NCI-H2227 (cell line): ENCODE measurements around the gene PDE3A.

Experiments used
- DNase-seq: peaks from one replicate; lab custom pipeline; 2025; ENCODE audit not compliant: unreplicated experiment; lab: John Stamatoyannopoulos, UW

The PDE3A gene

DNA sequence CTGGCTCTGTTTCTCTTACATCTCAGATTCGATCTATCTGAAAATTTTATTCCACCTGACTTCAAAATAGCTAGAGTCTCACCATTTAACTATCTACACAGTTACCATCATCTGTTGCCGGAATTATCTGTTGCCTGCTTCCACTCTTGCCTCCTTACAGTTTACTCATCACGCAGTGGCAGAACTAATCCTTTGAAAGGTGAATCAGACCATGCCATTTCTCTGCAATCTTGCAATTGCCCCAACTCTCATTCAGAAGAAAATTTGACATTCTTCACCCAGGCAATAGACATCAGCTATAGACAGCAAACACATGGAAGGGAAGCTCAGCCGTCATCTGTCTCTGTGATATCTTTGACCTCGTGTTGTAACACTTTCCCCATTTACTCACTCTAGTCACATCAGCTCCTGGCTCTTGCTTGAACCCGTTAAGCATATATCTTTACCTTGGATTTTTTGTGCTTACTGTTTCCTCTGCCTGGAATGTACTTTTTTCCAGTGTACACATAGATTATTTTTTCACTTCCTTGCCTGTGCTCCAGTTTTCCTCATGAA is 85.5 kb downstream of the PDE3A start:
- no peak for DNase-seq

DNA sequence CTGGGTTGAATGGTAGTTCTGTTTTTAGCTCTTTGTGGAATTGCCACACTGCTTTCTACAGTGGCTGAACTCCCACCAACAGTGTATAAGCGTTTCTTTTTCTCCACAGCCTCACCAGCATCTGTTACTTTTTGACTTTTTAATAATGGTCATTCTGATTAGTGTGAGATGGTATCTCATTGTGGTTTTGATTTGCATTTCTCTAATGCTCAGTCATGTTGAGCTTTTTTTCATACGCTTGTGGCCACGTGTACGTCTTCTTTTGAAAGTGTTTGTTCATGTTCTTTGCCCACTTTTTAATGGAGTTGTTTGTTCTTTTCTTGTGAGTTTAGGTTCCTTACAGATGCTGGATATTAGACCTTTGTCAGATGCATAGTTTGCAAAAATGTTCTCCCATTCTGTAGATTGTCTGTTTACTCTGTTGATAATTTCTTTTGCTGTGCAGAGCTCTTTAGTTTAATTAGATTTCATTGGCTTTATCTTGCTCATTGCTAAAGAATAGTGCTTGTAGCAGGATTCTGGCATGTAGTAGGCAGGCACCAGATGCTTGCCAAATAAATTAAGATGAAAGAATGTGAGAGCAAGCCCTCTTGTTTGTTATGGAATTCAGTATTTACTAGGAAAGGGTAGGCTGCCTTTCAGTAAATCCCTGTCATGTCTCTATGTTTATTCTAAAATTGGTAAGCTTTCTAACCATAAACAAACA is 86.8 kb downstream of the PDE3A start:
- no peak for DNase-seq

- DNase-seq = no peak
Measured at GRCh38 chr12:20457582-20457981, 89.2 kb downstream of the PDE3A start.

DNA sequence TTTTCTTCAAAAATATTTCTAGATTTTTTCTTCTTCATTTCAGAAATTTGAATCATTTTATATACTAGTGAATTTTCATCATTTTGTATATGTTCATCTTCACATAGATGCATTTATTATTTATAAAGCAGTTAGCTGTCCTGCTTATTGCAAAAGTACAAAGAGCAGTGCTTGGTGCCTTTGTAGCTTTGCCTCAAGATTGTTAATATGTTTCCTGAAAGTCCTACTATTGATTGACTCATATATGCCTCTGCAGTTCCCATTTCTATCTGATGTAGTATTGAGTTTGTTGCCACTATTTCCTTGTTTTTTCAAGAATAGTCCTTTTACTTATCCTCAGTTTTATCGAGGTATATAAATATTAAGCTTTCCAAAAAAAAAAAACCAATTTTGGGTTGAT is 89.7 kb downstream of the PDE3A start:
- no peak for DNase-seq

- no peak for DNase-seq
Measured at GRCh38 chr12:20459920-20460319, 91.6 kb downstream of the PDE3A start.

- DNase-seq = no peak
Measured at GRCh38 chr12:20460956-20461355, 92.6 kb downstream of the PDE3A start.

DNA sequence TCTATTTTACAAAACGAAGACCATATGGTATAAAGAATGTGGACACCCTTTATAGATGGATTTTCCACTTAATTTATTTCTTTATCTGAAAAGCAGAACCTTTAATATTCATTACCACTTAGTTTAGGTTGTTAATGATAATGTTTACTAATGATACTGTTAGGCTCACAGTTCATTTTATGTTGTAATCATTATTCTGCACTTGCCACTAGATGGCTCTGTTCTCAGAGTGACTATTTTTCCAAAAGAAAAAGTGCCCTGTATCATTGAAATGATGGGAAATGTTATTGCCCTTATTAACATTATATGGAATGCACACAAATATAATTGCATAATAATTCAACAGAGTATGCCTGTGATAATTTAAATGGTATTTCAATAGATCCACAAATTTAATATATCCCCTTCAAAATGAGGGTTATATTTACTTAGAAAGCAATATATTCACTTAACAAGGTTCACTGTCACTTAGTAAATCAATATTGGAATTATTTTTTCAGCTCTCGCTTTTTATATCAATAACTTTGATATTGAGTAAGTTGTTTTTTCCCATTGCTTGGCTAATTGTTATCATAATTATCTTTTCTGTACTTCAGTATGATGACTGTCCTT is 95.7 kb downstream of the PDE3A start:
- no peak for DNase-seq

GRCh38 chr12:20469300-20469699 is 101.0 kb downstream of the PDE3A start:
- DNase-seq = no peak

DNA sequence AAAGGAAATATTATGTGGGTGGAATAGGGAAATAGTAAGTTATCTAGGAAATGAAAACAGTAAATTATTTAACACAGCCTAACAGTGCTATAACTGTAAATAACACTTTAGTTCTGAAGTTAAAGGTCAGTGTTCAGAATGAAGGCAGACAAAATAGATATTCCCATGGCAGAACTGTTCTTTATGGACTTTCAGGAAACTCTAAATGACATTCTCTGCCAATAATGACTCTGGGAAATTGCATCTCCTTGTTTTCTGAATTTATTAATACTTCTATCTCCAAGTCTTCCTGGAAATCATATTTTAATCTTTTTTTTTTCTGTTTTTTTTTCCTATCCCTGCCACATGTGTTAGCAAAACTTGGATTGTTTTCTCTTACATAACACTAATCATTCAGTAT is 101.4 kb downstream of the PDE3A start:
- no peak for DNase-seq

GRCh38 chr12:20472102-20472782 is 103.9 kb downstream of the PDE3A start:
- DNase-seq = no peak

- DNase-seq = no peak
Measured at GRCh38 chr12:20473133-20473532, 104.8 kb downstream of the PDE3A start.

GRCh38 chr12:20474016-20474415 is 105.7 kb downstream of the PDE3A start:
- DNase-seq = no peak

- DNase-seq = no peak
Measured at GRCh38 chr12:20474443-20474842, 106.1 kb downstream of the PDE3A start.

DNA sequence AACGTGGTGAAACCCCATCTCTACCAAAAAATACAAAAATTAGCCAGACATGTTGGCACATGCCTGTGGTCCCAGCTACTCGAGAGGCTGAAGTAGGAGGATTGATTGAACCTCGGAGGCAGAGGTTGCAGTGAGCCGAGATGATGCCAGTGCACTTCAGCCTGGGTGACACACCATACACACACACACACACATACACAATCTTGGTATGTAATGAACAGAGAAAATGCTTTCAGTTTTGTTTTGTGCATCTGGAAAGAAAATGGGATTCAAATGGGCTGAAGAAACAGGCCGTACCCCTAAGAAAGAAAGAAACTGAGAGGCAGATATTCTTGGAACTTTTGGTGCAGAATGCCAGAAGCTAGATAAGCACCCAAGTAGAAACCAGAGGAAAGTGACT is 107.2 kb downstream of the PDE3A start:
- no peak for DNase-seq

DNA sequence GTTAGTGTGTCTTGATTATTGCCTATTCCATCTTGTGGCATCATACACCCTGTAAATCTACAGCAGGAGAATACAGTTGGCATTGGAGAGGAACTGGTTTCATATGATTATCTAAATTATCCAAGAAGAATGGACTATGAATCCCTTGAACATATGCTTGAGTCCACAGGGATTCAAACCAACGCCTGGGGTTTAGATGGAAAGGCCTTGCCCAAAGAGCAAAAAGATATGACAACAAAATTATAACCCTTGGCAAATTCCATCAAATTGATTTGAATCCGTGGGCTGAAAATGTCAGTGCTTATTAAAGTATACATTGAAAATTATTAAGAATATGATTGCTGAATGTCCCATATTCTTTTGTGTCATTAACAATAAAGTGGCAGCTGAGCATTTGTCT is 108.2 kb downstream of the PDE3A start:
- no peak for DNase-seq

GRCh38 chr12:20477255-20477654 is 108.9 kb downstream of the PDE3A start:
- no peak for DNase-seq

DNA sequence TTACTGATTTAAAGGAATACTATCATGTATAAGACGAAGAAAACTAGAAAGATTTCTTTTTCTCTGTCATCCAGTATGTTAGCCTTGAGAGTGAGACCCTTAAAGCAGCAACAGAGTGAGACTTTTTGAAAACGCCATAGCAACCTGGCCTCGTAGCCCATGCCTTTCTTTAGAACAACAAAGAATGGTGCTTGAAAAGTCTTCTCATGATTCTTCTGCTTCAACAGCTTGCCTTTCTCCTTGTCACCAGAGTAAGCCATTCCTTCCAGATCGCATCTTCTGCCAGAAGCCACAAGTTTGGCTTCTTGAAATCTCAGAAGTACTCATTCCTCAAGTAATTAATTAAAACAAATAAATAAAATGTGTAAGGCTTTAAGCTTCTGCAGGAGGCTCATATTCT is 109.3 kb downstream of the PDE3A start:
- no peak for DNase-seq

DNA sequence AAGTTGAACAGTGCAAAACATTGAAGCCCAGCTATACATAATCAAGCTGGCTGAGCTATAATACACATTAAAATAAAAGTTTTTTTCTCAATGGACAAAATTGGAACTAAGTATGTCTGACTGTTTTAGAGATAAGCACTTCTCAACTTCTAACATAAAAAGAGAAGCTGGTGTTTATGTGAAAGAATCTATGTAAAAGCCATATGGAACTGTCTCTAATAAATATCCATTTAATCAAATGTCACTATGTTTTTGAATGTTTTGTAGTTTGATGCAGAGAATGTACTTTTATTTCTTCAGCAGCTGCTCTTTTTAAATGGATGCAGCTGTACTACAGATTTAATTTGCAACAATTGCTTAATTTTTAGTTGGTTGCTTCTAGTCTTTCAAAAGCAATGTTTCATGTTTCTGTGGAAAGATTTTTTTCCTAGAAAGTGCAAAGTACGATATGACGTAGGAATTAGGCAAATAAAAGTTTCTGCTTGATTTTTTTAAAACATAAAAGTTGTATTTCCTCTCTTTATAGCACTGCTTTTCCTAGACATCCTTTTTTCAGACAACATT is 114.2 kb downstream of the PDE3A start:
- no peak for DNase-seq

- no peak for DNase-seq
Measured at GRCh38 chr12:20483776-20484175, 115.4 kb downstream of the PDE3A start.

DNA sequence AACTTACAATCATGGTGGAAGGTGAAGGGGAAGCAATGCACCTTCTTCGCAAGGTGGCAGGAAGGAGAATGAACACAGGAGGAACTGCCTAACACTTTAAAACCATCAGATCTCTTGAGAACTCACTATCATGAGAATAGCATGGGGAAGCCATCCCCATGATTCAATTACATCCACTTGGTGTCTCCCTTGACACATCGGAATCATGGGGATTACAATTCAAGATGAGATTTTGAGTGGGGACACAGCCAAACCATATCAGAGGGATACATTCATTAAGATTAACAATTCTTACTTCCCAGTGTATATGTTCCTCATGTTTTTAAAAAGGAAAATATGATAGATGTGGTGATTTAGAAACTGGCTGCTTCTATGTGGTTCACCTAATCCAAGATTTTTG is 117.9 kb downstream of the PDE3A start:
- DNase-seq = no peak

DNA sequence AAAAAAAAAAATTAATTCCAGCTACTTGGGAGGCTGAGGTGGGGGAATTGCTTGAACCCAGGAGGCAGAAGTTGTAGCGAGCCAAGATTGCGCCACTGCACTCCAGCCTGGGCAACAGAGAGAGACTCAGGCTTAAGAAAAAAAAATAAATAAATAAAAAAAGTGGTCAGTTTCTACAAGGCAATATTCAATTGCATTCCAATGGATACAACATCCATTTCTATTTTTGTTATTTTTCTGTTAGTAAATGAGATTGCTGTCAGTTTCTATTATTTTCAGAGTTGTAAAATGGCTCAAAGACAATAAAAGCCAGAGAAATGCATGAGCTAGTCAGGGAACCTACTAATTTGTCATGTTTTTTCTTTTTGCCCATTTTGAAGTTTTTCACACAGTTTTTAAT is 119.2 kb downstream of the PDE3A start:
- DNase-seq = no peak

GRCh38 chr12:20489645-20490044 is 121.3 kb downstream of the PDE3A start:
- no peak for DNase-seq
